SKM-1 (cell line): Measurements from ENCODE around the gene SULF2.

Experiments
- DNase-seq: peaks from one replicate; lab custom pipeline; 2025; ENCODE audit not compliant: unreplicated experiment; lab: John Stamatoyannopoulos, UW

Gene SULF2

GRCh38 chr20:47784599-47785310 is 526 bp downstream of the SULF2 start:
- no peak for DNase-seq

DNA sequence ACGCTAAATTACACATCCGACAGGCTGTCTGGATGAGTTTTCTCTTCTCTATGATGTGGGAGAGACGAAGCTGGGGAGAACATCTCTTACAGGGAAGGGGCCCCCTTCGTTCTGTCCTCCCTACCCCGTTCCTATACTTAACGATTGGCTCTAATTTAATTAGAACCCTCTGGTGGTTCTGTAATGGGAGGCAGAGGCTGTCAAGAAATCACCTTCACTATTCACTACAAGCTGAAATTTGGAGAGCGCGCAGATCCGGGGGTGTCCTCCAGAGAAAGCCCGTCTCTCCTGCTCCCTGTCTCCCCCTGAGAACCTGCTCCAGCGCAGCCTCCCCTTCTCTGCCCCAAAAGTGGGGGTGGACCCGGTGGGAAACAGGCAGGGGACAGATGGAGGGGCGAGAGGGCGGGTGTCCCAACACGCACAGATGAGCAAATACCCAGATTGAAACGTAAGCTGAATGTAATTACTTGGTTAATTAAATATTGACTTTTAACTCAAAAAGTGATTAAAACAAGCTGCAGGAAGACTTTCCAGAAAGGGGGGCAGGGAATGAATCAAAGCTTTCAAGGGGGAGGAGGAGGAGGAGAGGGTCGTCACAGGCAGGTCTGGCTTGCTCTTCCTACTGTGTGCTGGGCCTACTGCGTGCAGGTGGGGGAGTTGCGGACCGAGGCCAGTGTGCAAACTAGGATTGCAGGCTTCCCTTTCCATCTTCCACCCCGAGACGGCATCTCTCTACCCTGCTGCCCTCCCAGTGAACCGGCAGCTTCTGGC is 1.3 kb downstream of the SULF2 start:
- no peak for DNase-seq

DNA sequence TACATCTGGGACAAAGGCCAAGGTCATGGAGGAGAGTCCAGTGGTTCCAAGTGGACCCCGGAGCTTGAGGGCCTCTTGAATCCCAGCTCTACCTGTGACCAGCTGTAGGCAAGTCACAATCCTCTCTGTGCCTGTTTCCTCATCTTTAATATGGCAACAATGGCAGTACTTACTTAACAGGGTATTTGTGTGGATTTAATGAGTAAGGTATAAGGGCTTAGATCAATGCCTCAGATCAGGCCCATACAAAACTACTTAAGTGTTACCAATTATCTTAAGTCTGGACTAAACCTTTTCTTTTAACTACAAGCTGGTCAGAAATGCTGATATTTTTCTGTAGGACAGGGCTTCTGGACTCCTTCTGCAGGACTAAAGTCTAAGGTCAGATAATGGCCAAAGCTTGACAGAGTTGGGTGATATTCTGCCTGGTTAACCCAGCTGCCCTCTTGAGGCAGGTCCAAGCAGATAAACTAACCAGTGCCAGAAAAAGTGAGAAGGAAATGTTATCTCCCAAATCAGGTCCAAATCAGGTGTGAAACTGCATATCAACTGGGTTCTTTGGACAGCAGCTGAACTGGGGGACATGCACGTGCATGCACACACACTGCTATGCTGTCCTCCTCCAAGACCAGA is 2.2 kb downstream of the SULF2 start:
- no peak for DNase-seq

DNA sequence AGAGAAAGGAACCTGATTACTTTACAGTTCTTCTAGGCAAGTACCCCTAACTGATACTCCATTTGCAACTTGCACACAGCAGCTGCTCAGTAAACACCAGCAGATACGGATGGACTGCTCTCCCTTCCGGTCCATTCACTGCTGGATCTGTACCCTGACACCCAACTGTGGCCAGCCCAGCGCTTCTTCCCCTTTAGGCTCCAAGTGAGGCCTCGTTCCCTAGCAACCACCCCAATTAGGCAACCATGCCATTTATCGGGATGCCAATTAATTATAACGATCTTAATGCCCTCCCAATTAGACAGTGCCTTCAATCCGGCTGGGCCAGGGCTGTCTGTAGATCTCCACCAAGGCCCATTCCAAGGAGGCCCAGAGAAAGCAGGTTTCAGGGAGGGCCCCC is 3.2 kb downstream of the SULF2 start:
- no peak for DNase-seq

GRCh38 chr20:47781632-47782031 is 3.6 kb downstream of the SULF2 start:
- DNase-seq: no peak

GRCh38 chr20:47780720-47781389 is 4.4 kb downstream of the SULF2 start:
- no peak for DNase-seq

DNA sequence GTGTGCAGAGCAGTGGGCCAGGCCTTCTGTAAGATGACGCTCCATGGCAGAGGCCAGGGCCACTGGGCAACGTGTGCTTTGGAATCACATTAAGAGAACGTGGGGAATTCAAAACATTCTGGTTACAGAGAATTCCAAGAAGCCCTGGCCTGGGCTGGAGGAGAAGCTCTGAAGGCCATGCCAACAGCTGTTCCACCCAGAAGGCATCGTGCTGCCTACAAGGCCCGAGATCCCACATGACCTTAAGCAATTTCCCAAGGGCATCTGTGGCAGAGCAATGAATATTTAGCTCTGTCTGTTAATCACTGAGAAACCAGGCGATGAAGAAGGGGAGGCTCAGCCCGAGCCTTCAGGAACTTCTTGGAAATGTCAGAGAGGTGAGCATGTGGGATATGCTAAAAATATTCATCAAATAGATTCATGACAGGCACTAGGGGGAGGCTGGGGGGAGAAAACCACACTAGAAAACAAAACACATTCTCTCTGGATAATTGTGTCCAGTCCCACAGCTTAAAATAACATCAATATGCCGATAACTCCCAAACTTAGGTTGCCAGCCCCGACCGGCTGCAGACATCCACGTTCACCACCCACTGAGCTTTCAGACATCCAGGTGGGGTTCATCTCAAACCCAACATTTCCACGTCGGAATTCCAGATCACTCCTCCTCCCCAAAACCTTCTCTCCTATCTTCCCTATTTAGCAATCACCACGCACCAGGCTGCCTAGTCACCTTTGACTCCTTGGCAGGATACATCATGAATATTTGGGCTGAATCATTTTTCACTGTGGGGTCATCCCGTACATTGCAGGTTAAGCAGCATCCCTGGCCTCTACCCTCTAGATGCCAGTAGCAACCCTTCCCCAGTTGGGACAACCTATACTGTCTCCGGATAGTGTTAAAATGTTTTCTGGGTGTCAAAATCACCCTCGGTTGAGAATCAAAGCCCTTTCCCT is 6.6 kb downstream of the SULF2 start:
- no peak for DNase-seq

- DNase-seq: no peak
These were observed 8.1 kb downstream of the SULF2 start for GRCh38 chr20:47777220-47777619.

- DNase-seq: no peak
These were observed 8.6 kb downstream of the SULF2 start for GRCh38 chr20:47776639-47777038.

GRCh38 chr20:47775841-47776240 is 9.4 kb downstream of the SULF2 start:
- no peak for DNase-seq

GRCh38 chr20:47775039-47775438 is 10.2 kb downstream of the SULF2 start:
- no peak for DNase-seq

- no peak for DNase-seq
These were observed 11.0 kb downstream of the SULF2 start for GRCh38 chr20:47774131-47774777.

DNA sequence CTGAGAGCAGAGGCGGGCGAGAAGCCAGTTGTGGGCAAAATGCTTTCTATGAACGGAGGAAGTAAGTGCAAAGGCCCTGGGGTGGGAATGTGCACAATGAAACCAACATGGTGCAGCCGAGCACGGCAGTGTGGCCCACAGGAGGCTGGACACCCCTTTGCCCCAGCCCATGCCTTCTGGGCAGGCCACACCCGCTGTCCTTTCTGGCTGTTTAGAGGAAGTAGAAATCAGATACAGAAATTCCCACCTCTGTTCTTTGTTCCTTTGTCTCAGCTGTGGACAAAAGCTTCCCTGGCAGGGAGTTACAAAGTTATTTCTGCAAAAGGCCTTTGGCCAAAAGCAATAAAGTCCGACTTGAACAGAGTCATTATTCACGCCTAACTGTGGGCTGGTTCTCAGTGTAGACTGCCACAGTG is 11.9 kb downstream of the SULF2 start:
- no peak for DNase-seq

DNA sequence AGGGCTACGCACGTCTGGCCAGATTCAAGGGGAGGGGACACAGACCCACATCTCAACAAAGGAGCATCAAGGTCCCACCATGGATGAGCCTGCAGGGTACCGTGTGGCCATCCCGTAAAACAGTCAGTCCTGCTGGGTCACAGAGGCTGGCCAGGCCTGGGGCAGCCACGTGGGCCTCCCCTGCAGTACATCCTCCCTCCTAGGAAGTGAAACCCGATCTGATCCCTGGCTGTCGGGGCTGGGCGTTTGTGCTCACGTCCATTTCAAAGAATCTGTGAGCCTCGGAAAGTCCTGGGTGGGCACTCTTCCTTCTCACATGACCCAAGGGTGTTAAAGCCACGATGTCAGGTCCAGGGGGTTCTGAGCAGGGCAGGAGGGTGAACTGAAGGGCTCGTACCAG is 14.3 kb downstream of the SULF2 start:
- no peak for DNase-seq

DNA sequence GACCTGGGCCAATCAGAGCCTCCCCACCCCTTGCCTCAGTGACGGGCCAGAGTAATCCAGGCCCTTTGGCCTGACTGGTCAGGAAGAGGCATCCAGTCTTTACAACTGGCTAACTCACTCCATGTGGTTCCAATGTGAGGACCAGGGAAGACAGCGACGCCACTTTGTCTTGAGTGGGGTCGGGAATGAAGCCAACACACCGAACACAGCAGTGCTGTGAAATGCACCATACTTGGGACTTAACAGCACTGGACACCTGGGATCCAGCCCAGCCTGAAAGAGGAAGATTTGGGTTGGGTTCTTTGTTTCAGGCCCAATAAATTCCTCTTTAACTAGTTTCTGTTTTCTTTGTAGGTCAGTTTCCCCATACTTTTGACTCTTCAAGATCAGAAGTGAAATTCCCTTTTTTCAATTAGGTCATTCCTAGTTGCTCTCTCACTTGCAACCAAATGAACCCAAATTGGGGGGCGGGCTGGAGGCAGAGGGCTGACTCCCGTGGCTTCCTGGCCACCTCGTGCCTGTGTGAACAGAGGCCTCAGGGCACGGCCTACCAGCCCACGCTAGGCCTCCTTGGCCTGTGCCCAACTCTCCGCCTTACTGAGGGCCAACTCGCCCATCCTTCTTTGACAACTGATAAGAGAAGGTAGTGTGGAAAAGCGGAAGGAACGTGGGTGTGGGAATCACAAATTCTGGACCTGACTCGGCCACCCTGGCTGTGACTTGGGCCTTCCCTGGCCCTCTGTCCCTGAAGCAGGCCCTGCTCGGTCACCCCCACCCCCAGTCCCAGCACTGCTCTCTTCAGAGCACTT is 17.1 kb downstream of the SULF2 start:
- DNase-seq: no peak

GRCh38 chr20:47765691-47766594 is 19.3 kb downstream of the SULF2 start:
- no peak for DNase-seq

DNA sequence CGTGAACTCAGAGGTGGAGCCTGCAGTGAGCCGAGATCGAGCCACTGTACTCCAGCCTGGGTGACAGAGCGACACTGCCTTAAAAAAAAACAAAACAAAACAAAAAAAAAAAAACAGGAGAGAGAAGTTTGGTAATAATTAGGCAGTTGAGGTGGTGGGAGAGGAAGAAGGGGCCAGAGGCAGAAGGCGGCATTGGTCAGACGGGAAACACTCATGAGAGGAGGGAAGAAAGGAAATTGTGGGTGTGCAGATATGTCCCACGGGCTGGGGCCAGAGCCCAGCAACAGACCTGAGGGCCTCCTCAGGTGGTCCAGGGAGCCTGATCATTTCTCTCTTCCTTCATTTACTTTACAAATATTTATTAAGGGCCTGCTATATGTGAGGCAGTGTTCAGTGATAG is 20.0 kb downstream of the SULF2 start:
- DNase-seq: no peak

GRCh38 chr20:47764154-47764733 is 21.0 kb downstream of the SULF2 start:
- no peak for DNase-seq
